H1 (cell line): Measurements from ENCODE around the gene IQCK.

ENCODE experiments used
- ATF2 ChIP-seq: IDR thresholded peaks from 2 replicates; pipeline ENCODE4 v1.6.1; 2012; ENCODE audit warnings: low read length, inconsistent platforms
- CTCF ChIP-seq, 3 experiments: IDR thresholded peaks; 1 replicate in 2 of 3; 2 replicates in 1 of 3; pipeline versions ENCODE4 v1.5.1 to v1.6.1; 2011; ENCODE audit warnings: low read length in 3 of 3, mild to moderate bottlenecking in 3 of 3, inconsistent platforms in 2 of 3, low read depth in 1 of 3, moderate library complexity in 1 of 3; ENCODE audit not compliant: insufficient read depth in 1 of 3; ENCODE audit errors: control extremely low read depth in 1 of 3
- HDAC6 ChIP-seq: IDR thresholded peaks from one replicate; pipeline ENCODE4 v1.7.1; 2012; ENCODE audit warnings: low read depth, mild to moderate bottlenecking, inconsistent platforms, low read length, moderate library complexity
- NRF1 ChIP-seq: IDR thresholded peaks from 2 replicates; pipeline ENCODE4 v1.6.1; 2011; ENCODE audit warnings: mild to moderate bottlenecking, low read depth, low read length, improper control_type of control experiment
- POLR2AphosphoS5 ChIP-seq: IDR thresholded peaks from 2 replicates; pipeline ENCODE4 v1.6.1; 2011; ENCODE audit warnings: low read depth, low read length
- TAF1 ChIP-seq: IDR thresholded peaks from 2 replicates; pipeline ENCODE4 v1.6.1; 2011; ENCODE audit warnings: mild to moderate bottlenecking, low read depth, low read length
- YY1 ChIP-seq: IDR thresholded peaks from 2 replicates; pipeline ENCODE4 v1.6.1; 2011; ENCODE audit warnings: low read depth, mild to moderate bottlenecking, low read length

- TF ChIP-seq CTCF (IDR thresholded peaks at IDR 0.05; ENCODE audit: control extremely low read depth in 1 of 3, insufficient read depth in 1 of 3, low read depth in 1 of 3, low read length in 3 of 3) (no peak), ATF2 (no peak), HDAC6 (no peak), TAF1 (no peak), YY1 (no peak), NRF1 (no peak), POLR2AphosphoS5 (no peak)
Measured at GRCh38 chr16:19717314-19717713, 757 bp upstream of the IQCK start.
